Fibroblast of skin of right biceps (primary cell): ENCODE results near the gene CIZ1.

Source experiments
- DNase-seq: peaks from one replicate; pipeline ENCODE4 v3.0.0-alpha.2; 2013

CIZ1 gene

DNA sequence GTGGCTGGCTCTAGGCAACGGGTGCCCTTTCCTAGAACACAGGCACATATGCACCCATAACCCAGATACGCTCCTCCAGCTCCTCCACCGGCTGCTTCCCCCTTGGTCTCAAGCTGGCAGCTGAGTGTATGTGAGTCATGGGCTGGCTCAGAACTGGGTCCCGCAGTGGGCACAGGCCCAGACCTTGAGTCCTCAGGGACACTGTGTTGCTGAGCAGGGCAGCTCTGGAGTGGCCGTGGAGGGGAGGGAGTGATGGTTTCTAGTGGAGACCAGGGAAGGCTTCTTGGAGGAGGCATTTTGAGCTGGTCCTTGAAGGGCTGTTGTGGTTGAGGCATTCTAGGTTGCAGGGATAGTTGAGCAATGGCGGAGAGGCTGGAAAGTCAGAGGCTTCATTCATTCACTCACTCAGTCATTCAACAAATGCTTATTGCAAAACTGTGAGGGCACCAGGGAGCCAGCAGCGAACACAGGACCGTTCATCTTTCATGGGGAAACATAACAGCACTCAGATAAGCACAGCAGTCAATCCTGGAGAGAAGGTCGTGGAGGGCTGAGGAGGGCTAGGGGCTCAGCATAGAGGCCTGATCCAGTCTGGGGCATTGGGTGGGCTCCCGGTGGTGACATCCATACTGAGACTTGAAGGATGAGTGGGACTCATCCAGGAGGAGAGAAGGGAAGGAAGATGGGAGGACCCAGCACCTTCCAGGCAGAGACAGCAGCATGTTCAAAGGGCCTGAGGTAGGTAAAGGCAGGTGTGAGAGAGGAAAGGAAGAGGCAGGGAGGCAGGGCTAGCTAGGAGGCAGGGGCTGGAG lies 29.0 kb downstream of the CIZ1 start:
- no peak for DNase-seq

DNA sequence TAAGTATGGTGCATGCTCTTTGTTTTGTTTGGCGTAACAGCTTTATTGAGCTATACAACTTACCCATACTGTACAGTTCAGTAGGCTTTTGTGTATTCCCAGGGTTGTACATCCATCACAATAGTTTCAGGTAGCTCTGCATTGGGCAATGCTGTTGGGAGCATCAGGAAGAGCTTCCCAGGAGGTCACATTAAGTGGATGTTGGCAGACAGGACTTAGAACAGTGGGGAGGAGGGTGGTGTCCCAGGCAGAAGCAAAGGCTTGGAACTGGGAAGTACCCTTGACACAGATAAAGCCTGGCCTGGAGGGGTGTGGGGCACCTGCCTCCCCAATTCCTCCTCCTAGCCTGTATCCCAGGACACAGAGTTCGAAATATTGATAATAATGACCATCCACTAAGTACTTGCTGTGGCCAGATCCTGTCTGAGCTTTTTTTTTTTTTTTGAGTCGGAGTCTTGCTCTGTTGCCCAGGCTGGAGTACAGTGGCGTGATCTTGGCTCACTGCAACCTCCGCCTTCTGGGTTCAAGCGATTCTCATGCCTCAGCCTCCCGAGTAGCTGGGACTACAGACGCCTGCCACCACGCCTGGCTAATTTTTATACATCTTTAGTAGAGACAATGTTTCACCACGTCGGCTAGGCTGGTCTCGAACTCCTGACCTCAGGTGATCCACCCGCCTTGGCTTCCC lies 30.0 kb downstream of the CIZ1 start:
- DNase-seq = no peak

DNA sequence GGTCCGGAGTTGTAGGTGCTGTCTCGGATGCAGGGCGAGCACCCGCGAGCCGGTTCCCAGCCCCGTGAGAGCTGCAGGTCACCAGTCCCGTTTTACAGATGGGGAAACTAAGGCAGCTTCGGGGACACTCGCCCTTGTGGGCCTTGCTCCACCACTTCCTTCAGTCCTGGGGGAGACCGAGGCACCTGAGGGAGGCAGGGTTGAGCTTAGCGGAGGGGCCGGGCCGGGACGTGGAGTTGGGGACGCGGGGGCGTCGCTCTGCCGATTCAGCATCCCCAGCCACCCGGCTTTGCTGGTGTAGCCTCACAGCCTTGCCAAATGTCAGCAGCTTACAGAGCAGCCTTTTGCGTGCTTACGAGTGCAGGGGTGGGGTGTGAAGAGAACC lies 30.8 kb downstream of the CIZ1 start:
- no peak for DNase-seq

DNA sequence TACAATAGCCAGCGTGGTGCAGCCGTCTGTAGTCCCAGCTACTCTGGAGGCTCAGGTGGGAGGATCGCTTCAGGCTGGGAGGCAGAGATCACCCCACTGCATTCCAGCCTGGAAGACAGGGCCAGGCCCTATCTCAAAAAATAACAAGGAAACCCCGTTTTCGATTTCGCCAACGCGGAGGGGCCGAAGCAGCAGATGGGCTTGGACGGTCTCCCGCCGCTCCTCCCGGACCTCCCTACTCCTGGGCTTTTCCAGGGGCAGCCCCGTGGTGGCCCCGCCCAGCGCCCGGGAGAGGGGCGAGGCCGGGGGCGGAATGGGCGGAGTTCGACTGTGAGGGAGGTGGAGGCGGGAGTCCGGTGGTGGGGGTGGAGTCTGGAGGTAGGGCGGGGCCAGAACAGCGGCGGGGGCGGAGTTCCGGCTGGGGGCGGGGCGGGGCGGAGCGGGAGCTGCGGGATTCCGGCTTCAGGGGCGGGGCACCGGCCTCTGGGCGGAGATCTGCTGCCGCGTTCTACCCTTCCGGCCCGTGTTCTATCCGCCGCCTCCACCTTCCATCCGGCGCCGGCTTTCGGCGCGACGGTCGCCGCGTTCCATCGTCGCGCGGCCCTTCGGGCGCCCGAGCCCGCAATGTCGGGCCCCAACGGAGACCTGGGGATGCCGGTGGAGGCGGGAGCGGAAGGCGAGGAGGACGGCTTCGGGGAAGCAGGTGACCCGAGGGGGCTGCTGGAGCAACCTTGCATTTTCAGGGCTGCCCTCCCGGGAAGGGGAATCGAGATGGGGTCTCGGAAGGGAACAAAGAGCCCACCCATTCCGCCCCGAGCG lies 31.4 kb downstream of the CIZ1 start, which contains the start of gene BBLN:
TSS of gene BBLN (plus strand) at position 482 of the 819 bp plus-strand sequence. CDS start at position 625, 143 bp downstream.
- peak; percentile 94 for DNase-seq

DNA sequence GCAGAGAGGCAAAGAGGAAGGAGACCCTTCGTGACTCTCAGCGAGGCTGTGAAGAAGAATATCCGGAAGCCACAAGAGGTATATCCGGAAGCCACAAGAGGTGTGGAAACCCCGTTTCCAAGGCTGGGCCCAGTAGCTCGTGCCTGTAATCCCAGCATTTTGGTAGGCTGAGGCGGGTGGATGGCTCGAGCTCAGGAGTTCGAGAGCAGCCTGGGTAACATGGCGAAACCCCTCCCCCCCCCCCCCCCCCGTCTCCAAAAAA lies 31.9 kb downstream of the CIZ1 start:
- no peak for DNase-seq

DNA sequence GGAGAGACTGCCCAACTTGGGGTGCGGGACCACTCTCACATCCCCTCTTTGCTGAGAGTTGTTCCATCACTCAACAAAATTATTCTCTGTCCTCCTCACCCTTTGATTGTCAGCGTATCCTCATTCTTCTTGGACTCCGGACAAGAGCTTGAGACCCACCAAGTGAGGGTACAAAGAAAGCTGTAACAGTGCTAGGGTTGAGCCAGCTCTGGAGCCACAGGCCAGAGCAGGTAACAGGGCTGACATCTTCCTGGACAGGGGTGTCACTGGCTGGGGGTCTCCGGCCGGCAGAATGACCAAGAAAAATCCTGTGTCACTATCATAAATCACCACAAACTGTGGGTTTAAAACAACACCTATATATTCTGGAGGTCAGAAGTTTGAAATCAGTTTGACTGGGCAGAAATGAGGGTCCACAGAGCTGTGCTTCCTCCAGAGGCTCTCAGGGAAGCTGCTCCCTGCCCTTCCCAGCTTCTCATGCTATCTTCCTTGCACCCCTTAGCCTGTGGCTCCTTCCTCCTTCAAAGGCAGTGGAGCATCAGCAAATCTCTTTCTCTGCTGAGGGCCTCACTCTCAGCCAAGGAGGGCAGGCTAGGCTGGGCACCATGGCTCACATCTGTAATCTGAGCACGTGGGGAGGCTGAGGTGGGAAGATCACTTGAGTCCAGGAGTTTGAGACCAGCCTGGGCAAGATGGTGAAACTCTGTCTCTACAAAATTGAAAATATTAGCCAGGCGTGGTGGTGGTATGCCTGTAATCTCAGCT lies 35.5 kb downstream of the CIZ1 start:
- no peak for DNase-seq

DNA sequence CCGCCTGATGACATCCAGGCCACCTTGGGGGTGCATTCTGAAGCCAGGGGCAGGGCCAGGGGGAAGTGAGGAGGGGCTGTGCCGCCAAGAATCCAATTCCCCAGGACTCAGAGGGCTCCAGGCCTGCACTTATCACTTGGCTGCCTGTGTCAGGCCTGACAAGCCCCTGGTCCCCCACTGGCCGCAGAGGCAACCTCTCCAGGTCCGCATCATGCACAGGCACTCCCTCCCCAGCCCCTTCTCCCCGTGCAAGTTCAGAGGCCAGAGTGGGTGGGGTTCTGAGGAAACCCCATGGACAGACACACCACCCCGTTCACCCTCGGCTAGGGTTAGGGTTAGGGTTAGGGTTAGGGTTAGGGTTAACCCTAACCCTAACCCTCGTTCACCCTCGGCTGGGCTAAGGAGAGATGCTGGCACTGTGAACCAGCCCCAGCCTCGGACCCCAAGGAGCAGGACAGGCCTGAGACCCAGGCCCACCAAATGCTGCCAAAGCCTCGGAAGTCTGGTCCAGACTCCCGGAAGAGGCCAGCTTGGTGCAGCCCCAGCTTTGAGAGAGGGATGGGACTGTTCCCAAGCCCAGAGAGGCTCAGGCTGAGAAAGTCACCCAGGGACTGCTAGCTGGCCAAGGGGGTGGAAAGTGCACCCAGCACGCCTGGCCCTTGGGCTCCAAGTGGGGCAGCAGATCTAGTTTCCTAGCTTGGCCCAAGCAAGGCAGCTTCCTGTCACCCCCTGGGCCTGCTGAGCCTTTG lies 37.3 kb downstream of the CIZ1 start:
- DNase-seq = no peak

DNA sequence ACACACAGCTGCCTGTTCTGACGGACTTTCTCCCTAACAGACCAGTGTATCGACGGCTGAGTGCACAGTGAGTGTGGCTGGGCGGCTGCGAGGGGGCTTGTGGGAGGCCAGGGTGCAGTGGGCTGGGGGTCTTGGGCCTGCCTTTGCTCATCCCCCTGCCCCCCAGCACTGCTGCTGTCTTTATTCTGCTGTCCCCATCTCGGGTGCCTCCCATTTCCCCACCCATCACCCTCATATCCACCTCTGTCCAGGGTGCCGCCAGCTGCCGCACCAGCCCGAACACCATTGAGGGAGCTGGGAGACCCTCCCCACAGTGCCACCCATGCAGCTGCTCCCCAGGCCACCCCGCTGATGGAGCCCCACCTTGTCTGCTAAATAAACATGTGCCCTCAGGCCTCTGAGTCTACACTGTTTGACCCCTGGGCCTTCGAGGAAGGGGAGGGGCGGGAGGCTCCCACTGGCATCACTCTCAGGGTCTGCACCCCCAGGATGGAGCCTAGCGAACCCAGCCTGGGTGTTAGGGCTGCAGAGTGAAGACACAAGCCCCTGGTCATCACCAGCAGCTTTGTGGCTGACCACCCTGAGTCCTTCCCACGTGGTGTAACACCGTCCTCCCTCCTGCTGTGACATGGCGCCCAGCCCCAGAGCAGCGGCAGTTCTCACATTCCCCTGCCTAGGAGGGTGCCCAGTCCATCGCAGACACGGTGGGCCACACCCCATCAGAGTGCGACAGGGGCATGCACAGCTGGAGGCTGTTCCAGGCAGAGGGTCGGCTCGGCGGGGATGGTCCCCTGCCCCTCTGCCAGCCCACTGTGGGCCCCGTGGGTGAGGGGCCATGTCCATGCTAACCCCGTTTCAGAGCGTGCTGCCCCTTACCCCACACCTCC lies 38.1 kb downstream of the CIZ1 start:
- no peak for DNase-seq

DNA sequence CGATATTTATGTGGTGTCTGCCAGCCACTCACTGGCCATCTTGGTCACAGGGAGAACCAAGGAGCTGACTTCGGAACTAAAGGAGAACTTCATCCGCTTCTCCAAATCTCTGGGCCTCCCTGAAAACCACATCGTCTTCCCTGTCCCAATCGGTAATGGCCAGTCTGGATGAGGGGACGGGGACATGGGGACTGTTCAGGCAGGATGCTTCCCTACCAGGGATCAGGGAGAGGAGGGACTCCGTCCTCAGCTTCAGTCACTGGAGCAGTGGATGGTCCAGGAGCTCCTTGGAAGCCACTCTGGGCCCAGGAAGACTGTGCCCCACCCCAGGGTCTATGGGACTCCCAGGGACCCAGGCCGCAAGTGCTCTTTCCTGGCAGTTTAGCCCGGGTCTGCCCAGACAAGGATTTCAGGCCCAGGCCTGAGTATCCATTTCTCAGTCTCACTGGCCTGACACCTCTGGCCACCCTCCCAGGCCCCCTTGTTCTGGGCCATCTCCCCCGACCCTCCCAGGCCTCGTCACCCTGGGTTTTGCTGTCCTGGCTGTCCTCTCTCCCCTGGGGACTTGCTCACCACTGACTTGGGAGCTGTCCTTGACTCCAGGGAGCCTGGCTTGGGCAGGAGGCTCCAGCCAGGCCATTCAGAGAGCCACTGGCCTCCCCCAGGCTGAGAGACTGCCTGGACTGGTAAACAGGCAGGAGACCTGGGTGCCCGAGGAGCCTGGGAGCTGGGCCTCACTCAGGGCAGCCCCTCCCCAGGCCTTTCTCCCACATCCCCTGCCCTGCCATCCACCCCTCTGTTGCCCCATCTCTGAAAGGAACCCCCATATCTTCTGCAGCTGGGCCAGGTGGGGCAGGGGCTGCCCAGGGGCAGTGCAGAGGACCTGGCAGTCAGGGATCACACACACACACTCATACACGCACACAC lies 39.0 kb downstream of the CIZ1 start:
- DNase-seq = no peak

DNA sequence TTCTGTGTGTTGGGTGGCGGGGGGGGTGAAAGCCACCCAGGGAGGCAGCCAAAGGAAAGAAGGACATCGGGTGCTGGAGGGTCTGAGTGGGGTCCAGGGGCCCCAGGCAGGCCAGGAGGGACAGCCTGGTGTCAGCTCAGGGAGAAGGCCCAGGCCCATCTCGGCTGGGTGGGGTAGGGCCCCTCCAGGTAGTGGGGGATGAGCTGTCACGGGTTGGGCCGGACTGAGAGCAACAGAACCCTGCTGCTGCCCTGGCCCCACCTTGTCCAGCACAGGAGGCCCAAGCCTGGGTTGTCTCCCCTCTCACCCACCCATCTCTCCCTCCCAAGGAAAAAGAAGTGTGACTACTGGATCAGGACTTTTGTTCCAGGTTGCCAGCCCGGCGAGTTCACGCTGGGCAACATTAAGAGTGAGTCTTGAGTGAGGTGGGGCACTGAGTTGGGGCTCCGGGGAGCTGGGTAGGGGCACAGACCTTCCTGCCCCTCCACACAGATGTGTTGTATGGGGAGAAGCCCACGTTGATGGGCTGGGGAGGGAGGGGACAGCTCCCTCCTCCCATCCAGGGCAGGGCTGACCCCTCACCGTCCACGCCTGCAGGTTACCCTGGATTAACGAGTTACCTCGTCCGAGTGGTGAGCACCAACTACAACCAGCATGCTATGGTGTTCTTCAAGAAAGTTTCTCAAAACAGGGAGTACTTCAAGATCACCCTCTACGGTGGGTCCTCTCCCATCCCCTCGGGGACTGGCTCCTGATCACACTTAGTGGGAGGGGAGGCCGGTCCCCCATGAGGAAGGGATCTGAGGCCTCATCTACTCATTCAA lies 39.9 kb downstream of the CIZ1 start:
- no peak for DNase-seq

DNA sequence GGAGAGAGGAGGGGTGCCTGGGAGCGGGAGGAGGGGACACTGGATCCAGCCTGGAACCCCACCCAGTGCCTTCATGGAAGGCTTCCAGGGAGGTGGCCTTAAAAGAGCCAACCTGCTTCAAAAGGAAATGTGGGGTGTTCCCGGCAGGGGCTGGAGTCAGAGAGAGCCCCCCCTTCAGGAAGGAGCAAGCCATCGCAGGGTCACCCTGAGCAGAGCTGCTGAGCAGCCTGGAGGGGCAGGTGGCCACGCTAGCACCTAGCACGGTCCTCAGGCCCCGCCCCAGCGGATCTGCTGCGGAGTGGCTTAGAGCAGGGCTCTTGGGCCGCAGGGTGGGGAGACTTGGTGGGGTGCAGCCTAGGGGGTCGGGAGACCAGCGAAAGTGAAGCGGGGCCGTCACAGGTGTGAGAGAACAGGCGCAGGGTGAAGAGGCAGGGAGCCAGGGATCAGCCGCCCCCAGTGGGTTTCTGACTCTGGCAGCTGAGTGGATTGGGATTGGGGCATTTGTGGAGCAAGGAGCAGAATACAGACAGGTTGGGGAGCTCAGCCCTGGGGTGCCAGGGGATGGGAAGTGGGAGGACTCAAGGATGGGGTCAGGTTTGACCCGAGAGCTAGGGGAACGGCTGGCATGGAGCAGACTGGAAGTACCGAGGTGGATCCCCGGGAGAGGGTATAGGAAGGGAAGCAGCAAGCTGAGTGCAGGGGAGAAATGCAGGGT lies 40.6 kb downstream of the CIZ1 start:
- no peak for DNase-seq

DNA sequence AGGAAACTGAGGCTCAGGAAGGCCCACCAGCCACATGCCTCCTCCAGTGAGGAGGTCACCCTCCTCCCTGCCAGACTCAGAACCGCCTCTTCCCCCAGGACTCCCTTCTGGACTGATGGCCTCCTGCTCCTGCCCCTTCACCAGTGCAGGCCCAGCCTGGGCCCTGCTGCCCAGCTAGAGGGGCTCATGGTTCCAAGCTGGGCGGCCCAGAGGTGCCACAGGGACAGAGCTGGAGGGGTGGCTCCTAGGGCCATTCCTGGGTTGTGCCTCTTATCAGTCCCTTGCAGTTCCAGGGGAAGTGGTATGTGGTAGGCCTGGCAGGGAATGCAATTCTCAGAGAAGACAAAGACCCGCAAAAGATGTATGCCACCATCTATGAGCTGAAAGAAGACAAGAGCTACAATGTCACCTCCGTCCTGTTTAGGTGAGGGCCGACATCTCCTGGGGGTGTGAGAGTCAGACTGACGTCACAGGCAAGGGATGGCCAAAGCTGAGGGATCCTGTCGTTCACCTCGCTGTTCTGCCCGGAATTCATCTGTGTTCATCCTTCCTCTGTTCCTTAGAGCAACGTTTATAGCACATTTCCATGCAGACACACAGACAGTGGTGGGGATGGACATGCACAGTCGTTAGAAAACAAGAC lies 41.3 kb downstream of the CIZ1 start:
- no peak for DNase-seq

DNA sequence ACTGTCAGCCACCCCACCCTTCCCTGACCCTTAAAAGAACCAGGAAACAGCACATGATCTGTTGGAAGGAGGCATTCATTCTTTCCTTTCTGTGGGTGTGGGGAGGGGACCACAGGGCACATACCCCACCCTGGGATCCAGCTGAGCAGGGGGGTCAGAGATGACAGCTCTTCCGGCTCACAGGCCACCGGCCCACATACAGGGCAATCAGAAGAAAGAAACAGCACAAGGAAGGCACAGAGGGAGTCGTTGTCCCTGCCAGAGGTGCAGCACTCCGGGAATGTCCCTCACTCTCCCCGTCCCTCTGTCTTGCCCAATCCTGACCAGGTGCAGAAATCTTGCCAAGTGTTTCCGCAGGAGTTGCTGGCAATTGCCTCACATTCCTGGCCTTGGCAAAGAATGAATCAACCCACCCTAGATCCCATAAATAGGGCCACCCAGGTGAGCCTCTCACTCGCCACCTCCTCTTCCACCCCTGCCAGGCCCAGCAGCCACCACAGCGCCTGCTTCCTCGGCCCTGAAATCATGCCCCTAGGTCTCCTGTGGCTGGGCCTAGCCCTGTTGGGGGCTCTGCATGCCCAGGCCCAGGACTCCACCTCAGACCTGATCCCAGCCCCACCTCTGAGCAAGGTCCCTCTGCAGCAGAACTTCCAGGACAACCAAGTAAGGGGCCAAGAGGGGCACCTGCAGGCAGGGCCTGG lies 42.2 kb downstream of the CIZ1 start, which contains the start of gene LCN2:
TSS of gene LCN2 (plus strand) at position 453 of the 701 bp plus-strand sequence. CDS start at position 526, 73 bp downstream.
- DNase-seq = no peak

DNA sequence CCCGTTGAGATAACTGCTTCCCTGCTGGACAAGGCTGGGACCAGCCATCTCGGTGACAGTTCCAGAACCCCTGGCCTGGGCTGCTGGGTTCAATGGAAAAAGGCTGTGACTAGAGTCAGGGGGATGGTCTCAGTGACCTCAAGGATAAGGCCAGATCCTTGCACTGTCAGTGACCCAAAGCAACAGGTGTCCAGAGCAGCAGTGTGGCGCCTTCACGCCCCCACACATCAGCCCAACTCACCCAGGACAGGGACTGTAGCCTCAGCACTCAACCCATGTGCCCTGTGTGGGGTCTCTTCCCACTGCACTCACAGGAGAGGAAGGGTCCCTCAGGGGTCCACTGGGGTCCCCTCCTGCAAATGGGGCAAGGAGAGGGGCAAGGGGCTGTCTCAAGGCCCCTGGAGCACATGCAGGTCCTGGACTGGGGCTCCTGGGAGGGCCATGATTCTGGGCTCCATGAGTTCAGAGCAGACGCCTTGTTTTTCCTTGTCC lies 42.8 kb downstream of the CIZ1 start:
- DNase-seq = no peak

DNA sequence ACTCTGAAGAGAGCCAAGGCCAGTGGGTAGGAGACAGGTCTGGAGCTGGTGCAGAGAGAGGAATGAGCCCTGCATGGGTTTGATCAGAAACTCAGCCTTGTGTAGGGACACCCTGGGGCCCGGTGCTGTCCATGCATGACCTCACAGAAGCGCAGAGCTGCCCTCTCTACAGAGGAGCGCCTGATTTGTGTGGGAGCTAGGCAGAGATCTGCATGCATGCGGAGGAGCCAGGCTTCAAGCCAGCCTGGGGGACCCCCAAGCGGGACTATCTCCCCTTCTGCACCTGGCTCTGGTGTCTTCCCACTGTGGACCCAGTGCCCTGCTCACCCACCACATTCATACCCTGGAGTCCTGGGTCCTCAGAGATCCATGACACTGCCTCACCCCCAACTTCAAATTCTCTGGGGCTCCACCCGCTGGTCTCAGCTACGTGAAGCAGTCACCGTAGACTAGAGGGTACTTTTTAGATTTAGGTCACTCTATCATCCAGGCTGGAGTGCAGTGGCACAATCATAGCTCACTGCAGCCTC lies 44.7 kb downstream of the CIZ1 start:
- DNase-seq = no peak

DNA sequence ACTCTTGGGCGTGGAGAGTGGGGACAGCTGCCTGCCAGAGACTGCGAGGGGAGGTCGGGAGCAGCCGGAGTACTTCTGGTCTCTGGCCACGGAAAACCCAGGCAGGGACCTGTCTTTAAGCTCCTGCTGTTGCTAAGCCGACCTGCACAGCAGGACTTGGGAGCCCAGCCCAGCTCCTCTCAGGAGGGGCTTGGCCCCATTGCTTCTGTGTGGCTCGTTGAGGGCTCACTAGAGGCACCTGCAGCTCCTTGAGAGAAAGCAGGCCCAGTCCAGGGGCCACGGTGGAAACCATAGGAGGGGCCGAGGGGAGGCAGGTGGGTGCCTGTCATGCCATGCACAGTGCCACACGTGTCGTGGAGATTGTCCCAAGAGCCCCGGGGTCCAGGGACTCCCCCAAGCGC lies 45.4 kb downstream of the CIZ1 start:
- DNase-seq = no peak

DNA sequence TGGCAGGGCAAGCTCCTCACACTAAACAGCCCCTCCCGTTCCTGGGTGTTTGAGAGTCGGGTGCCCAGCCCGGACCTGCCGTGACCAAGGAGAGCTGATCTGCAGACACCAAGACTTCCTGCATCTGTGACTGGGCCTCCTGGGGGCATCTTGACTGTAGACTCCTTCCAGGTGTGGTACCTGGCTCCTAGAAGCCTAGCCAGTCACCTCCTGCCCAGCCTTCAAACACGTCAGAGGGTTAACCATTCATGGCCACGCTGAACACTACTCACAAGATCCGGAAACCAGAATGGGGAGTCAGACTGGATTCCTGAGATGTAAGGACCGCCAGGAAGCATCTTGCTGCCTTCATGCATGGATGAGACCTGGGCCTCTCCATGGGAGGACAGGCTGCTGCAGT lies 45.8 kb downstream of the CIZ1 start:
- no peak for DNase-seq
